Ramos (cell line): Measurements from ENCODE around the gene FAM3A.
"Not testable (repeated sequence)": the region's sequence is repeated elsewhere in the genome, so short reads cannot be mapped to it uniquely, and the experiment has no call there.

Source experiments
- in situ Hi-C: fragments of 300-500 bp; cut with MboI; formaldehyde crosslinking; loops from one replicate; pipeline ENCODE4 v1.14.3; 2022; ENCODE audit warnings: low sequenced_read_pairs; ENCODE audit not compliant: unreplicated experiment

Gene FAM3A, protein sequence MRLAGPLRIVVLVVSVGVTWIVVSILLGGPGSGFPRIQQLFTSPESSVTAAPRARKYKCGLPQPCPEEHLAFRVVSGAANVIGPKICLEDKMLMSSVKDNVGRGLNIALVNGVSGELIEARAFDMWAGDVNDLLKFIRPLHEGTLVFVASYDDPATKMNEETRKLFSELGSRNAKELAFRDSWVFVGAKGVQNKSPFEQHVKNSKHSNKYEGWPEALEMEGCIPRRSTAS

DNA sequence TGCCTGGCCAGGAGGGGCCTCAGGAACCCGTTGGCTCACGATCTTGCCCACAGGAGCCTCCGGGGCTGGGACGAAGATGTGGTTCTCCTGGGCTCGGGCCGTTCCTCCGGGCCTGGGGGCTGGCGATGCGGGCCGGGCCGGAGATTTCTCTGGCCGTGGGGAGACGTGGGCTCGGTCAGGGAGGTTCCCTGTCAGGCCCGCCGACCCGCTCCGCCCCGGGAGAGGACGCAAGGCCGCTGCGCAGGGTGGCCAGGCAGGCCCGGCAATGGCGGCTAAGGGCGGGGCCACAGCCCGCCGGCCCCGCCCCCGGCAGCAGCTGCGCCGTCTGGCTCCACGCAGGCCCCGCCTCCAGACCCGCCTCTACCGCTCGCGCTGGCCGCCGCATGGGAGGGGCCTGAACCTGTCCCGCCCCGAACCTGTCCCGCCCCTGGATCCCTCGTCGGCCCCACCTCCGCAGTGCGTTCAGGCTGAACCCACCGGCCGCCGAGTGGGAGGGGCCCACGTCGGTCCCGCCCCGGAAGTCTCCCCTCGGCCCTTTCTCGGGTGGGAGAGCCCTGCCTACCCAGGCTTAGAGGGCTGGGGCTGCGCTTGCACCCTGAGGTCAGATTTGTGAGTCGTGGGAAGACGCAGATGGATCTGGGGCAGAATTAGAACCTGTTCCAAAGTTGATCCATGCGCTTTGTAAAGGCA lies at the start of gene FAM3A:
Gene FAM3A (minus strand): TSS at position 267 of the 690 bp plus-strand sequence. CDS start 460 bp downstream, outside the sequence.
- in situ Hi-C loops: no loop called here

DNA sequence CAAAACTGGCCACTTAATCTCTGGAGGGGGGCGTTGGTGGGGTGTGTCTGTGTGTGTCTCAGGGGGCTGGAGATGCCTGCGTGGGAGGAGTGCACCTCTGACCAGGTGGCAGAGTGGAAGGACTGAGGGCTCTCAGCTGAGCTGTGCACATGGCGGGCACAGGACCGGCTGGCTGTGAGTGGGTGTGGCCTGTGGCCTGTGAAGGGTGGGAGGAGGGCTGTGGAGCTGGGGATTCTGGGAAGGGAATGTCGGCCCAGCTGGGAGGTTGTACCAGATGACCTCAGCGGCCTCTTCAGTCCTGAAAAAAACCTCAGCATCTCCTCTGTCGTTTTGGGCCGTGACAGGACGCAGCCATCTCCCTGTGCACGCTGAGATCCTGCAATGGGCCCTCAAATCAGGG lies 46.3 kb upstream of the FAM3A start:
- in situ Hi-C loops: not testable (repeated sequence)

DNA sequence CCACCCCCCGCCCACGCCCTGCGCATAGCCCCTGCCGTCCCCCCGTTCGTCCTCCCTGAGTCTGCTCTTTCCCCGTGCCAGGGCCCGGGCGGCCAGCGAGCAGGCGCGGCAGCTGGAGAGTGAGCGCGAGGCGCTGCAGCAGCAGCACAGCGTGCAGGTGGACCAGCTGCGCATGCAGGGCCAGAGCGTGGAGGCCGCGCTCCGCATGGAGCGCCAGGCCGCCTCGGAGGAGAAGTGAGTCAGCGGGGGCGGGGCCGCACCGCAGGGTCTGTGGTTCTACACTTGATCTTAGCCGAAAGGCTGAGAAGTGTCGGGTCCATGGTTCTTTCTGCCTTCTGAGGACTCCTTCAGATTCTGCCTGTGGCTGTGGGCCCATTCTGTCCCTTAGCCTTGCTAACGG lies 44.3 kb upstream of the FAM3A start:
- in situ Hi-C loops: not testable (repeated sequence)

DNA sequence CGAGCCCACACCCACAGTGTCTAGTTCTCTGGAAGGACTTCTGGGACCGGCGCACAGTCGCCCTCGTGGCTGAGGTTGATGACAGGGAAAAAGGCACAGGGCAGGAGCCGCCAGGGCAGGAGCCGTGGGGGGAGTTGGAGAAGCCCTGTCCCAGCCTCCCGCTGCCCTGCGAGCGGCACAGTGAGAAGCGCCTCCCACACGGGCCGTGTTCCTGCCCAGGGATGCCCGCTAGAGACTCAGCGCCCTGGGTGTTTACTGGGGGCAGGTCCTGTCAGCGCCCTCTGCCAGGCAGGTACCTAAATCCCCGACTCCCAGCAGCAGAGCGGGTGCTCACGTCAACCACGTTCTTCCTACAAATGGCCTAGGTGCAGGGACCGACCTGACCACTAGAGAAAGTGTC lies 42.9 kb upstream of the FAM3A start:
- in situ Hi-C loops: not testable (repeated sequence)

DNA sequence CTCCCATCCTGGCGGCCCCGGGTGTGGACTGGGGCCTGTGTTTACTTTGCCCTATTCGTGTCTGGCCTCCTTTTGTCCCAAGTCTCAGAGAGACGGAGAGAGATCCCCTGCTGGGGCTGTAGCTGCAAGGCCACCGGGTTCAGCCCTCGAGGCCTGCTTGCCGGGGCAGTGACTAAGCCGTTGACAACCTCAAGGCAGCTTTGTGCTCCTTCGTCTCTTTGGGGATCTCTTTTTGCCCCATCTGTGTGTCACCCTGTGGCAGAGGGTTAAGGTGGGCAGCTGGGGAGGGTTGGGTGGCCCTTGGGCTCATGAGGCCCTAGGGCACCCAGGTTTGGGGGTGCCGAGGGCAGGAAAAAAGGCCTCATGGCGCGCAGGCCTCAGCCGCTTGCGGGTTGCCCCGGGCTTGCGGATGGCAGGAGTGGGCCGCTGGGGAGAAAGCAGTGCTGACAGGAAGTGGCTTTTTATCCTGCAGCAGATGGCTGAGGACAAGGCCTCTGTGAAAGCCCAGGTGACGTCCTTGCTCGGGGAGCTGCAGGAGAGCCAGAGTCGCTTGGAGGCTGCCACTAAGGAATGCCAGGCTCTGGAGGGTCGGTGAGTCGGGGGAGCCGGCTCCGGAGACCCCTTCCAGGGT lies 42.1 kb upstream of the FAM3A start:
- in situ Hi-C loops: not testable (repeated sequence)

DNA sequence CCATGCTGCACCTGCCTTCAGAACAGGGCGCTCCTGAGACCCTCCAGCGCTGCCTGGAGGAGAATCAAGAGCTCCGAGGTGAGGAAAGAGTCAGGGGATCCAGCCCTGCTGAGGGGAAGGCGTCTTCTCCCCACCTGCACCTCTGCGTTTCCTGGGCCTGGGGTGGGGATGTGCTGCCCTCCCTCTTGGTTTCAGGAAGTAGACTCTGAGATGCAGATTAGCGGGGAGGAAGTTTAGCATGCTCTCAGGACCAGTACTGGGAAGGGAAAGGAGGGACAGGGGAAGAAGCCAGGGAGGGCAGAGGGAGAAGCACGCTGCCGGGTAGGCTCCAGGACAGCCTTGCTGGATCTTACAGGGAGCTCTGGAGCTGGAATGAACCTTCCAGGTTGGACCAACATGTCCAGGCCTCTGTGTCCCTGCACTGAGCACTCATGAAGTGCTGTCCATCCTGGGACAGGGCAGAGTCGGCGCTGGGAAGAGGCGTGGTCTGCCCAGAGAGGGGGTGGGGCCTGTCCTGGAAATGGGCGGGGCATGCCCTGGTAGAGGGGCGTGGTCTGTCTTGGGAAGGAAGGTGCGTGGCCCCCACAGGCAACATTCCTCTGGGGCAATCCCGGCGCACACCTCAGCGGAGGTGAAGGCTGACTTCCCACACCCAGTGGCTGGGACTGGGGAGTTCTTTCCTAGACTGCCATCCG lies 36.2 kb upstream of the FAM3A start:
- in situ Hi-C loops: not testable (repeated sequence)

DNA sequence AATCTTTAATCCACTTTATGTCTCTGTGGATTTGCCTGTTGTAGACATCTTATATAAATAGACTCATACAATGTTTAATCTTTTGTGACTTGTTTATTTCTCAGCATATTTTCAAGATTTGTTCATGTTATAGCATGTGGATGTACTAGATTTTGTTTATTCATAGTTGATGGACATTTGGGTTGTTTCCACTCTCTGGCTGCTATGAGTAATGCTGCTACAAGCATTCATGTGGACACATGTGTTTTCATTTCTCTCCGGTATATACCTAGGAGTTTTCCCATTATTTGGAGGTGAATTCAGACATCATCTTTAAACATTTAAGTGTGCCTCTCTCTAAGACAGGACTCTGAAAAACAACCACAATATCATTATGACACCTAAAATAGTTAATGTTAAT lies 33.7 kb upstream of the FAM3A start:
- in situ Hi-C loops: loop anchor here (25.0 kb wide), 2 partner anchors 137 to 812 kb away; partner anchors contain the start of genes DNASE1L1 and TAFAZZIN

DNA sequence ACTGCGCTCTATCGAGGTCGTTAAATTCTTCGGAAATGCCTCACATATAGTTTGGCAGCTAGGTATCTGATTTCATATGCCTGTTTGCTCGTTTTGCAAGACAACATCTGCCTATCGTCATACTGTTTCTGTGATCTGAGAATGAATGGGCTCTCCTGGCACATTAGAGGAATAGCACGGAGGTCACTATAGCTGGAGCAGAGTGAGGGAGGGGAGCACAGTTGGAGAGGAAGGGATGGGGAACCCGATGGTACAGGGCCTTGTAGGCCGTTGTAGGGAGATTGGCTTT lies 31.9 kb upstream of the FAM3A start:
- in situ Hi-C loops: loop anchor here (25.0 kb wide), 2 partner anchors 136 to 811 kb away; partner anchors contain the start of genes DNASE1L1 and TAFAZZIN

DNA sequence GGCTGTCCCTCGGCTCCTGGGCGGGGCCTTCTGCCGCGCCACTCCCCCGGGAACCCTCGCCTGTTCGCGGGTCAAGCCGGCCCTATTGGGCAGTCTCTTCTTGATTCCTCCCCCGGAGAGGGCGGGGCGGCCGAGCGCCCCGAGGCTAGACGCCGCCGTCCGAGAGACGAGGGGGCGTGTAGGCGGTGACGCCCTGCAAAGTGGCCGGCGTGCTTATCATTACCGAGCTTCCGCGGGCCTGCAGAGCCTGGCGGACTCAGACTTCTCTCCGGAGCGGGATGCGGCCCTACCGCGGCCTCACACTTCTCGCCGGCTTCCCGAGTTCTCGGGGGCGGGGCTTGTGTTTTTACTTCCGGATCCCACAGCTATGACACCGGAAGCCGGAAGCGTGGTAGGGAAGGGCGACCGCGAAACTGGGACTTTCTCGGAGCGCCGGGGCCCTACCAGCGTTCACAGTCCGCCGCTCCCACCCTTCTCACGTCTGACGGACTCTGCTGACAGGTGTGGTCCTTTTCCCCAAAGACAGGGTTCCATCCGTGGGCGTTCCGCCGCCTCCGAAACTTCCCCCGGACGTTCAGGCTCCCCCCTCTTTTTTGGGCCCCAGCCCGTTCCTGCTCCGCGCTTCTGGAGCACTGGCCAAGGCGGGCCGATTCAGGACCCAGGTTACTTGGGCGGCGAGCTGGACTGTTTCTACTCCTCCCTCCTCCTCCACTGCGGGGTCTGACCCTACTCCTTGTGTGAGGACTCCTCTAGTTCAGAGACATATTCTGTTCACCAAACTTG lies 31.4 kb upstream of the FAM3A start, which contains the start of gene IKBKG:
Gene IKBKG (plus strand): TSS at position 376 of the 783 bp plus-strand sequence. CDS start 4,383 bp downstream, outside the sequence.
- in situ Hi-C loops: loop anchor here (25.0 kb wide), 2 partner anchors 135 to 810 kb away; partner anchors contain the start of genes DNASE1L1 and TAFAZZIN

DNA sequence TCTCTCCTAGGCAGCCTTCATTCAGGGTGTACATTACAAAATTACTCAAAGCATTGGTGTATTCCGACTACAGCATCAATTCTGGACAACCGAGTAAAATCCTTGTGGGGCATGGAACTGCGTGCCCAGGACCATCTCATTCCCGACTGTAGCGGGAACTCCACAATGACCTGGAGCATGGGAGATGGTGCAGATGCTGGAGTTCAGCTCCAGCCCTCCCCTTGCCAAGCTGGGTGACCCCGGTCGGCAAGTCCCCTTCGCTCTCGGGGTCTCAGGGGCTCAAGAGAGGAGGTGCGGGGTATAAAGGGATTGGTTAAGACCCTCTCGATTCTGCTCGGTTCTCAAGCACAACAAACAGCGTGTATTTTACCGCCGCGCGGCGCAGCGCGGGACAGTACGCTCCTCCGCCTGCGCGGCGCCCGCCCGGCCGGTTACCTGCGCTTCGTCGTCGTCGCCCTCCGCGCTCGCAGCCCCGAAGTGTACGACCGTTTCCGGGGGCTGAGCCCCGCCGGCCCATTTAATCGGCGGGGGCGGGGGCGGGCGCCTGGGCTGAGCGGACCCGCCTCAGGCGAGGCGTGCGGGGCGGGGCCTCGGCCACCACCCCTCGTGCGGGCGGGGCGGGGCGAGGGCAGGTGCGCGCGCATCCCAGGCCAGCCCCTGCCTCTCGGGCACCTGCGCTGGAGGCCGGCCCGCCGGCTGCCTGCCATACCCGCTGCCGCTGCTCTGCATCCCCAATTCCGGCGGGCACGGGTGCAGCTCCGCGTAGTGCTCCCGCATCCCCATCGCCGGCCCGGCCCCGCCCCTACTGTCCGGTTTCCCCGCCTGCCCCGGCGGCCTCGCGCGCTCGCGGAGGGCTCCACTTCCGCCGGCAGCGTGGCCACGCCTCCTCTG lies 30.6 kb upstream of the FAM3A start, which contains the start of gene G6PD:
Gene G6PD (minus strand): TSS at position 493 of the 891 bp plus-strand sequence. CDS start 691 bp downstream, outside the sequence.
- in situ Hi-C loops: loop anchor here (25.0 kb wide), 2 partner anchors 134 to 809 kb away; partner anchors contain the start of genes DNASE1L1 and TAFAZZIN

DNA sequence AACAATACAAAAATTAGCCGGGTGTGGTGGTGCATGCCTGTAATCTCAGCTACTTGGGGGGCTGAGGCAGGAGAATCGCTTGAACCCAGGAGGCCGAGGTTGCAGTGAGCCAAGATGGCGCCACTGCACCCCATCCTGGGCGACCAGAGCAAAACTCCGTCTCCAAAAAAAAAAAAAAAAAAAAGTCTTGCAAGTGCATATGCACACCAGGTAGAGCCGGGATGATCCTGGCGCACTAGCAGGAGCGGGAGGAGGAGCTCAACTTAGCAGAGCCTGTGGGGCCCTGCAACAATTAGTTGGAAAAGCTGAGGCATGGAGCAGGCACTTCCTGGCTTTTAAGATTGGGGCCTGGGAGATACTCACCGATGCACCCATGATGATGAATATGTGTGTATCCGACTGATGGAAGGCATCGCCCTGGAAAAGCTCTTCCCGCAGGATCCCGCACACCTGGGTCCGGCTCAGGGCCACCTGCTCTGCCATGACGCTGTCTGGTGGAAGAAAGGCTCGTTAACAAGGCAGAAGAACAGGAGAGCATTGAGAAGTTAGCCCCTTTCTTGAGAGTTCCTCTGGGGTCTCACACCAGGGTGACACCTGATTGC lies 29.7 kb upstream of the FAM3A start:
- in situ Hi-C loops: loop anchor here (25.0 kb wide), 2 partner anchors 133 to 808 kb away; partner anchors contain the start of genes DNASE1L1 and TAFAZZIN

DNA sequence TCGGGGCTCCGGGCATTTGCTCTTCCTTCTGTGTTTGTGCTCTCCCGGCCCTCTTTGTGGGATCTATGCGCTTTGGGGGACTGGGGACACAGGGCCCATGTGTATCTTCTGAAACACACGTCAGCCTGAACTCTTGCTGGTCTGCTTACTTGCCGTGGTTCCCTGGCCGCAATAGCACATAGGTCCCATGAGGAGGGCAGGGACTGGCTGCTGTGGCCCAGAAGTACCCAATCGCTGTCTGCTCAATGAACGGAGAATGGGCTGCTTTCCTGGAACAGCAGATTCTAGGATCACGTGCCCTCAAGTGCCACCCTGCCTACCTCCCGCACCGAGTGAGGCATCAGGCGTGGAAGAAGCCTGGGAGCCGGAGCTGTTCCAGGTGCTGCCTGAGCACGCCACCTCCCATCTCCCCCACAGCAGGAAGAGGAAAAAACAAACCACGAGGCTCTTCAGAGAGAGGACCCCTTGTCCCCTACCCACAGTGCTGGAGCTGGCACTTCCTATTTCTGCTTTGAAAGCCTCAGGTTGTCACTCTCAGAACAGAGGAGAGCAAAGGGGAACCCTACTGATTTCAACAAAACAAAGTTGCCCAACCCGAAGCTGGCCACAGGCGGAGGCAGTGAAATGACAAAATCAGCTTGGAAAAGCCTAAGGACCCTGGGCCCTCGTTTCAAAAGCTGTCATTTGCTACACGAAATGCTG lies 26.8 kb upstream of the FAM3A start:
- in situ Hi-C loops: loop anchor here (25.0 kb wide), 2 partner anchors 131 to 806 kb away; partner anchors contain the start of genes DNASE1L1 and TAFAZZIN

DNA sequence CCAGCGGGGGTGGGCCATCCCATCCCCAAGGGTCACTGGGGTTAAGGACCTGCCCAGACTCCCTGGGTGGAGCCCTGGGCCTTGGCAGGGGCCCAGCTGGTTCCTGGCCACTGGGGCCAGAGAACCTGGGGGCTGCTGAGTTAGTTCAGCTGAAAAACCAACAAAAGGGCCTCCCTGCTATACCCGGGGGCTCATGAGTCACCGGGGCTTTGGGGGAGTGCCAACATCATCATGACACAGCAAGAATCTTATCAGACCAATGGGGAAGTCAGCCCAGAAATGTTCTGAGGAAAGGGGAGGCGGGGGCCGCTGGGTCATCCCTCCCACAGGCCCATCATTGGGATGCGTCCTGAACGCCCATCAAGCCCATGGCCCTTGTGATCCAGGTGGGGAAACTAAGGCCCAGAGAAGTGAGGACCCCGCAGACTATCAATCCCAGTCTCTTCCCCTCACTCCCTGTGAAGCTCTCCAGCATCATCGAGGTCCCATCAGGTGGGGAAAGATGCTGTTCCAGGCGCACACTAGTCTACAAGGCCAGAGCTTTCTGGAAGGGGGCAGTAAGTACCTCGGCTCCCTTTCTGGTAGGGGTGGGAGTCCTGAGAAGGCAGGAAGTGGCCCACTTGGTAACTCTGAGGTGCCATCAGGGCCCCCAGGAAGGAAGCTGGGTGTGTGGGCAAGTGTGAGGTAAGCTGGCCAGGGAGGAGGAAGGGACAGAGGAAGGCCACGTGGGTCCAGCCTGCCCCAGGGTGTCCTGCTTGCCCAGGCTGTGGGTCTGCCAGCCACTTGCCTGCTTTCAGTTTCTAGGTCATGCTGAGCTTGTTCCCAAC lies 26.1 kb upstream of the FAM3A start:
- in situ Hi-C loops: loop anchor here (25.0 kb wide), 2 partner anchors 130 to 805 kb away; partner anchors contain the start of genes DNASE1L1 and TAFAZZIN

DNA sequence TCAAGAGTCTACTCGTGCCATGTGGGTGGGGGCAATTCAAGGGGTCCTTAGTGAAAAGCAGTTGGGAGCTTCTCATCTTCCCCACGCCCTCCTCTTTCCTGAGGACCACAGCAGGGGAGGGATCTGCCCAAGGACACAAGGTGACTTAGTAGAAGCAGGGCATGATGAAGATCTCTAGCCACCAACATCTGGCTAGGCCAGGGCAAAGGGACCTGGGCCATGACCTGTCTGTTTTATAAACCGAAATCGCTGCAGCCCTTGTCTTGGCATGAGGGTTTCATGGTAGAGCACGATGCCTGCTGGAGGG lies 25.5 kb upstream of the FAM3A start:
- in situ Hi-C loops: loop anchor here (25.0 kb wide), 2 partner anchors 129 to 804 kb away; partner anchors contain the start of genes DNASE1L1 and TAFAZZIN

DNA sequence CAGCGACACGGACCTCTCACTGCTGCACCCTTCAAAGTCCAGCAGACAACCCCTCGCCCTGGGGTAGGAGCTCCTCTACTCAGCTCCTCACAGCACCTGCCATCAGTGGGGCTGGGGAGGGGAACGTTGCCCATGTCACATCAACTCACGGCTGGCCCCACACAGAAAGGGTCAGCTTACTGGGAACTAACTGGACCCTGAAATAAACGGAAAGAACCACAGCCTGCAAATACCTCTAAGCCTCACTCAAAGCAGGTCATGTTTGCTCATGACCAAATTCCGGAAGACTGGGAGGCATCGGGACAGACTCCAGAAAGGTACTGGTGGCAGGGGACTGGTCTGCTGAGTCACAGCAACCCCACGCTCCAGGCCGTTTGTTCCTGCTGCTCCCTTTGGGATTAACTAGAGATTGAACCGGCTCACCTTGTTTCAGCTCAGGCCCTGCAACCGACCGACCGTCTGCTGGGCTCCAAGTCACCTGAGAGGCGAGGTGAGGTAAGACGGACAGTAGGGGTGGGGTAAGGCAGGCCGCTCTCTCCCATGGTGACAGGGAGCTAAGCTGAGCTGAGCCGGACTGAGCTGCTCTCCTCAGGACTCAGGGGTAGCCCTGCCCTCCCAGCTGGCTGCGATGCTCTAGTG lies 25.0 kb upstream of the FAM3A start:
- in situ Hi-C loops: loop anchor here (25.0 kb wide), 2 partner anchors 129 to 804 kb away; partner anchors contain the start of genes DNASE1L1 and TAFAZZIN

DNA sequence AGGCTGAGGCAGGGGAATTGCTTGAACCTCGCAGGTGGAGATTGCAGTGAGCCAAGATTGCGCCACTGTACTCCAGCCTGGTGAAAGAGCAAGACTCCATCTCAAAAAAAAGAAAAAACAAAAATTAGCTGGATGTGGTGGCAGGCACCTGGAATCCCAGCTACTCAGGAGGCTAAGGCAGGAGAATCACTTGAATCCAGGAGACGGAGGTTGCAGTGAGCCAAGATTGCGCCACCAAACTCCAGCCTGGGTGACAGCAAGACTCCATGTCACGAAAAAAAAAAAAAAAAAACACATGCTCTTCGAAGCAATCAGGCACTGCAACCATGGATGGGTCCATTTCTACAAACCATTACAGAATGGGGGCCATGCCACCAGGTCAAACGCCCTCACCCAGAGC lies 24.3 kb upstream of the FAM3A start:
- in situ Hi-C loops: loop anchor here (25.0 kb wide), 2 partner anchors 128 to 803 kb away; partner anchors contain the start of genes DNASE1L1 and TAFAZZIN
